ENCODE data around the gene PACS2. TPM values are rescaled to one million over a fixed set of nuclear protein-coding genes. Genes with fewer than 3 reads are reported as not detected.

Gene PACS2
- total and polyA plus RNA-seq, 2 of the 4 experiments (the other 2 are of a cell fraction): 15.6 to 32.2 TPM

DNA sequence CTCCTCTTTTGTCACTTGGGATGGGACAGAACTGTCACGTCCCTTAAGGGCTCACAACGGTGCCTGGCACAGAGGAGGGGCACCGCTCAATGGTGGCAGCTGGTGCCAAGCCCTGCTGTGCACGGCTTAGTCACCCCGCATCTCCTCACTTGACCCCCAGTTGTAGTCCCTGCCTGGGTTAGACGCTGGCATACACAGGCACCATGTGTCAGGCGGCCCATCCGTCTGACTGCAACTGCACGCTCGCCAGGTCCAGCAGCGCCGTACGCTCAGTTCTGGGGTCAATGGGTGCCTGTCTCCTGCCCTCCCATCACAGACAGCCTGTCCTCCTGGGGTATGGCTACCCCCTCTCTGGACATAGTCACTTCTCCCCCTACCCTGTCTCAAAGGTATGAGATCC lies 1.6 kb upstream of the PACS2 start:
- 84% methylated on average over 12 of the region's 13 CpGs; no CpG with 5 or more reads in 1 of the 2 experiments for WGBS, 2 experiments (ENCODE audit: extremely low coverage in 2 of 2, insufficient read length in 1 of 2)
- H3K23ac ChIP-seq (ENCODE audit: low read depth, low read length): no peak overlapping the region
- no peak overlapping the region for H3K4ac ChIP-seq (ENCODE audit: low read depth, low read length)
- peaks cover 26% of the 10 kb centered on the region for H4K20me1 ChIP-seq (ENCODE audit: insufficient read depth, low read length)
- H3K4me2 ChIP-seq (ENCODE audit: low read depth, low read length): no peak overlapping the region
- no peak overlapping the region for H3K14ac ChIP-seq (replicated peaks; ENCODE audit: low read depth, low read length)
- DNase-seq (no peak), ATAC-seq (ENCODE audit: low read depth) (no peak)
- ChIA-PET POLR2A (ENCODE audit: unreplicated experiment) (no interaction called here), CTCF (no interaction called here)
- H2AFZ ChIP-seq (replicated peaks; ENCODE audit: low read length, poor library complexity): peak overlapping the region; percentile 97
- no peak overlapping the region for H2BK15ac ChIP-seq (ENCODE audit: low read depth, low read length)
- no peak overlapping the region for H3K27ac ChIP-seq (ENCODE audit: insufficient read depth, low read length)
- TF ChIP-seq BHLHE40 (IDR thresholded peaks at IDR 0.05; ENCODE audit: low read depth, low read length) (no peak), MXI1 (IDR thresholded peaks at IDR 0.05; ENCODE audit: borderline replicate concordance, low read depth, low read length) (no peak), MAZ (IDR thresholded peaks at IDR 0.05; ENCODE audit: borderline replicate concordance, low read depth, low read length) (no peak), CHD1 (IDR thresholded peaks at IDR 0.05; ENCODE audit: low read depth, low read length) (no peak), CEBPB (IDR thresholded peaks at IDR 0.05; ENCODE audit: low read depth, low read length) (no peak), MAFK (IDR thresholded peaks at IDR 0.05; ENCODE audit: low read depth, low read length) (no peak), NFE2L2 (IDR thresholded peaks at IDR 0.05; ENCODE audit: low read depth, low read length) (no peak), POLR2A (IDR thresholded peaks at IDR 0.05; ENCODE audit: low read depth, low read length) (no peak), RCOR1 (IDR thresholded peaks at IDR 0.05; ENCODE audit: insufficient replicate concordance, low read length) (no peak), RAD21 (IDR thresholded peaks at IDR 0.05; ENCODE audit: low read length) (no peak), RFX5 (IDR thresholded peaks at IDR 0.05; ENCODE audit: low read depth, low read length) (no peak), SMC3 (IDR thresholded peaks at IDR 0.05; ENCODE audit: low read depth, low read length) (no peak), FOS (IDR thresholded peaks at IDR 0.05; ENCODE audit: low read depth, low read length) (no peak)
- TF ChIP-seq, protein P1, sequence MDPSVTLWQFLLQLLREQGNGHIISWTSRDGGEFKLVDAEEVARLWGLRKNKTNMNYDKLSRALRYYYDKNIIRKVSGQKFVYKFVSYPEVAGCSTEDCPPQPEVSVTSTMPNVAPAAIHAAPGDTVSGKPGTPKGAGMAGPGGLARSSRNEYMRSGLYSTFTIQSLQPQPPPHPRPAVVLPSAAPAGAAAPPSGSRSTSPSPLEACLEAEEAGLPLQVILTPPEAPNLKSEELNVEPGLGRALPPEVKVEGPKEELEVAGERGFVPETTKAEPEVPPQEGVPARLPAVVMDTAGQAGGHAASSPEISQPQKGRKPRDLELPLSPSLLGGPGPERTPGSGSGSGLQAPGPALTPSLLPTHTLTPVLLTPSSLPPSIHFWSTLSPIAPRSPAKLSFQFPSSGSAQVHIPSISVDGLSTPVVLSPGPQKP (IDR thresholded peaks at IDR 0.05; ENCODE audit: borderline replicate concordance, low read depth, low read length): no peak
- TF ChIP-seq, protein P2, sequence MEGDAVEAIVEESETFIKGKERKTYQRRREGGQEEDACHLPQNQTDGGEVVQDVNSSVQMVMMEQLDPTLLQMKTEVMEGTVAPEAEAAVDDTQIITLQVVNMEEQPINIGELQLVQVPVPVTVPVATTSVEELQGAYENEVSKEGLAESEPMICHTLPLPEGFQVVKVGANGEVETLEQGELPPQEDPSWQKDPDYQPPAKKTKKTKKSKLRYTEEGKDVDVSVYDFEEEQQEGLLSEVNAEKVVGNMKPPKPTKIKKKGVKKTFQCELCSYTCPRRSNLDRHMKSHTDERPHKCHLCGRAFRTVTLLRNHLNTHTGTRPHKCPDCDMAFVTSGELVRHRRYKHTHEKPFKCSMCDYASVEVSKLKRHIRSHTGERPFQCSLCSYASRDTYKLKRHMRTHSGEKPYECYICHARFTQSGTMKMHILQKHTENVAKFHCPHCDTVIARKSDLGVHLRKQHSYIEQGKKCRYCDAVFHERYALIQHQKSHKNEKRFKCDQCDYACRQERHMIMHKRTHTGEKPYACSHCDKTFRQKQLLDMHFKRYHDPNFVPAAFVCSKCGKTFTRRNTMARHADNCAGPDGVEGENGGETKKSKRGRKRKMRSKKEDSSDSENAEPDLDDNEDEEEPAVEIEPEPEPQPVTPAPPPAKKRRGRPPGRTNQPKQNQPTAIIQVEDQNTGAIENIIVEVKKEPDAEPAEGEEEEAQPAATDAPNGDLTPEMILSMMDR (conservative IDR thresholded peaks at IDR 0.05; ENCODE audit: low read depth, low read length): no peak
- TF ChIP-seq, protein P3, sequence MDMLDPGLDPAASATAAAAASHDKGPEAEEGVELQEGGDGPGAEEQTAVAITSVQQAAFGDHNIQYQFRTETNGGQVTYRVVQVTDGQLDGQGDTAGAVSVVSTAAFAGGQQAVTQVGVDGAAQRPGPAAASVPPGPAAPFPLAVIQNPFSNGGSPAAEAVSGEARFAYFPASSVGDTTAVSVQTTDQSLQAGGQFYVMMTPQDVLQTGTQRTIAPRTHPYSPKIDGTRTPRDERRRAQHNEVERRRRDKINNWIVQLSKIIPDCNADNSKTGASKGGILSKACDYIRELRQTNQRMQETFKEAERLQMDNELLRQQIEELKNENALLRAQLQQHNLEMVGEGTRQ (IDR thresholded peaks at IDR 0.05; ENCODE audit: low read depth, low read length): no peak
- no peaks in the 10 kb centered on the region for H3K36me3 ChIP-seq (ENCODE audit: control insufficient read depth, insufficient read depth, low read length)
- intact Hi-C loops (cut with micrococcal nuclease) (no loop called here), in situ Hi-C loops (cut with MboI; ENCODE audit: low sequenced_read_pairs) (no loop called here), dilution Hi-C loops (cut with HindIII; ENCODE audit: low sequenced_read_pairs, unreplicated experiment) (no loop called here)
- no peak overlapping the region for H2BK5ac ChIP-seq (ENCODE audit: low read depth, low read length, poor library complexity, severe bottlenecking)
- H3K27me3 ChIP-seq (ENCODE audit: control insufficient read depth, insufficient read depth, low read length): no peaks in the 10 kb centered on the region
- H4K91ac ChIP-seq (ENCODE audit: insufficient read depth, low read depth, low read length): no peak overlapping the region
- H3K56ac ChIP-seq (ENCODE audit: extremely low read depth, insufficient read depth, low read length): no peak overlapping the region
- H2BK20ac ChIP-seq (ENCODE audit: low read depth, low read length): no peak overlapping the region
- no peaks in the 10 kb centered on the region for H3K9me3 ChIP-seq (ENCODE audit: control insufficient read depth, insufficient read depth, low read length)
- no peak overlapping the region for H2AK9ac ChIP-seq (replicated peaks; ENCODE audit: low read depth, low read length, poor library complexity)
- H3K9me1 ChIP-seq (ENCODE audit: insufficient read depth, low read length): peaks cover 9% of the 10 kb centered on the region
- peak overlapping the region; percentile 56; the same call in 1 of the 2 replicates for H2AK5ac ChIP-seq (ENCODE audit: low read depth, low read length)
- H4K5ac ChIP-seq (ENCODE audit: low read depth, low read length): no peak overlapping the region; the same call in 1 of the 2 replicates
- H3K4me3 ChIP-seq (ENCODE audit: insufficient read depth, low read depth, low read length): no peak overlapping the region
- H4K8ac ChIP-seq (ENCODE audit: low read depth in 2 of 2, low read length in 2 of 2): peak overlapping the region; percentile 91 to 95; a peak in 1 of 4 replicates
- H3K9ac ChIP-seq (ENCODE audit: low read depth, low read length): no peak overlapping the region
- no peak overlapping the region for H2BK120ac ChIP-seq (ENCODE audit: low read depth, low read length)
- no TSS peak for BruUV-seq (replicated peaks)
- H3K79me1 ChIP-seq (ENCODE audit: low read depth in 1 of 2, low read length in 2 of 2): peaks cover 3 to 36% of the 10 kb centered on the region in 2 experiments
- H3K18ac ChIP-seq (ENCODE audit: low read depth, low read length): no peak overlapping the region
- H3K4me1 ChIP-seq (ENCODE audit: control insufficient read depth, insufficient read depth, low read length): peaks cover 26% of the 10 kb centered on the region

Data from IMR-90 (cell line).